A549 (cell line): ENCODE results near the gene TMSB4X. TPM values are rescaled to one million over a fixed set of nuclear protein-coding genes. Genes with fewer than 3 reads are reported as not detected.
A peak's percentile ranks its signal among the peaks of the same experiment; 100 is the strongest.

Experiments
- ATAC-seq, 2 experiments: fragments of 200-7000 bp in 1 of 2; fragments of >200 bp in 1 of 2; cut with Nextera tagmentation in 1 of 2; cut with Tn5 transposase in 1 of 2; 3 replicates each; pipeline versions ENCODE4 v1.8.0 to v1.9.1; 2018 to 2020; ENCODE audit warnings: mild to moderate bottlenecking in 1 of 2, moderate library complexity in 1 of 2
- CTCF ChIA-PET: fragments of 300-600 bp; sonication (Branson Sonifier 250); formaldehyde crosslinking; extraction: SDS; loops from one replicate; lab custom pipeline; 2021; ENCODE audit warnings: antibody characterized with exemption, inconsistent platforms; lab: Yijun Ruan, JAX
- POLR2A ChIA-PET: fragments of 350-600 bp; formaldehyde crosslinking; extraction: SDS; loops from one replicate; lab custom pipeline; 2021; ENCODE audit warnings: antibody characterized with exemption, inconsistent platforms; lab: Yijun Ruan, JAX
- DNase-seq, 2 experiments: peaks; one replicate each; pipeline versions ENCODE4 v3.0.0 to v3.0.0-alpha.2; 2011 to 2016; ENCODE audit warnings: low read depth in 1 of 2, low spot score in 1 of 2
- FAIRE-seq: peaks from 2 replicates; lab custom pipeline; 2011; peaks lifted over from hg19 to GRCh38; lab: Jason Lieb, UNC
- H3K27ac ChIP-seq, 2 experiments: fragments of >200 bp; sonication (Bioruptor Twin); formaldehyde crosslinking; 3 replicates each; pipeline ENCODE4 v1.5.1; 2016 to 2017
- H3K4me1 ChIP-seq: fragments of >200 bp; sonication (Bioruptor Twin); formaldehyde crosslinking; 3 replicates; pipeline ENCODE4 v1.6.1; 2016
- H3K4me2 ChIP-seq: fragments of >200 bp; sonication (Bioruptor Twin); formaldehyde crosslinking; 3 replicates; pipeline ENCODE4 v1.6.1; 2016
- H3K4me3 ChIP-seq: fragments of >200 bp; sonication (Bioruptor Twin); formaldehyde crosslinking; 3 replicates; pipeline ENCODE4 v1.5.1; 2016
- H3K9me3 ChIP-seq: fragments of >200 bp; sonication (Bioruptor Twin); formaldehyde crosslinking; 3 replicates; pipeline ENCODE4 v1.6.1; 2016
- ATOH8 ChIP-seq: fragments of 250-450 bp; sonication (Bioruptor Pico); IDR thresholded peaks from 2 replicates; pipeline ENCODE4 v1.5.0; 2020; ENCODE audit warnings: low read depth, mild to moderate bottlenecking, moderate library complexity
- BCL3 ChIP-seq: fragments of >200 bp; sonication (Bioruptor Twin); formaldehyde crosslinking; IDR thresholded peaks from 3 replicates; pipeline ENCODE4 v1.6.1; 2016
- CBX8 ChIP-seq: fragments of 200-600 bp; sonication (generic); IDR thresholded peaks from 2 replicates; pipeline ENCODE4 v1.6.1; 2016
- CHD4 ChIP-seq: fragments of 200-600 bp; sonication (generic); IDR thresholded peaks from 2 replicates; pipeline ENCODE4 v1.6.1; 2016; ENCODE audit warnings: antibody characterized with exemption, mild to moderate bottlenecking, borderline replicate concordance
- EHF ChIP-seq: fragments of 250-450 bp; sonication (Bioruptor Pico); IDR thresholded peaks from 2 replicates; pipeline ENCODE4 v1.5.0; 2020; ENCODE audit warnings: mild to moderate bottlenecking
- ELK1 ChIP-seq: fragments of 150-350 bp; IDR thresholded peaks from 2 replicates; pipeline ENCODE4 v1.6.1; 2014; ENCODE audit warnings: low read depth, mild to moderate bottlenecking, low read length
- FOSL2 ChIP-seq, 2 experiments: fragments of 450-650 bp in 1 of 2; fragments of >200 bp in 1 of 2; sonication (Bioruptor Twin) in 1 of 2; formaldehyde crosslinking; IDR thresholded peaks; 2 replicates each; pipeline versions ENCODE4 v1.5.0 to v1.6.1; 2016 to 2020; ENCODE audit warnings: mild to moderate bottlenecking in 1 of 2, moderate library complexity in 1 of 2
- HOXA7 ChIP-seq: fragments of 250-450 bp; sonication (Bioruptor Pico); IDR thresholded peaks from 2 replicates; pipeline ENCODE4 v1.5.0; 2020; ENCODE audit warnings: mild to moderate bottlenecking, moderate library complexity
- HOXB5 ChIP-seq: fragments of 250-450 bp; sonication (Bioruptor Pico); IDR thresholded peaks from 2 replicates; pipeline ENCODE4 v1.5.0; 2020; ENCODE audit warnings: mild to moderate bottlenecking, moderate library complexity
- MAFK ChIP-seq: fragments of 450-650 bp; IDR thresholded peaks from 2 replicates; pipeline ENCODE4 v1.6.1; 2014; ENCODE audit not compliant: partially characterized antibody
- NFE2L2 ChIP-seq: fragments of 150-350 bp; conservative IDR thresholded peaks from 2 replicates; pipeline ENCODE4 v1.6.1; 2014; ENCODE audit warnings: low read length
- NPAS2 ChIP-seq: fragments of 250-450 bp; sonication (Bioruptor Pico); IDR thresholded peaks from 2 replicates; pipeline ENCODE4 v1.8.0; 2022; ENCODE audit warnings: mild to moderate bottlenecking, moderate library complexity, borderline replicate concordance
- PHF8 ChIP-seq: fragments of 200-600 bp; sonication (generic); IDR thresholded peaks from 2 replicates; pipeline ENCODE4 v1.6.1; 2016; ENCODE audit warnings: low read depth, mild to moderate bottlenecking, antibody characterized with exemption, moderate library complexity, borderline replicate concordance
- RAD21 ChIP-seq, 2 experiments: fragments of >200 bp in 1 of 2; sonication (Bioruptor Twin) in 1 of 2; formaldehyde crosslinking in 1 of 2; IDR thresholded peaks in 1 of 2; conservative IDR thresholded peaks in 1 of 2; 2 replicates in 1 of 2; 3 replicates in 1 of 2; pipeline ENCODE4 v1.6.1; 2012 to 2018; ENCODE audit warnings: inconsistent platforms in 1 of 2
- RFX5 ChIP-seq: fragments of 450-650 bp; IDR thresholded peaks from 2 replicates; pipeline ENCODE4 v1.7.1; 2014; ENCODE audit warnings: antibody characterized with exemption, mild to moderate bottlenecking, moderate library complexity
- RNF2 ChIP-seq: fragments of 200-600 bp; sonication (generic); IDR thresholded peaks from 2 replicates; pipeline ENCODE4 v1.6.1; 2016; ENCODE audit warnings: low read depth, mild to moderate bottlenecking, antibody characterized with exemption, moderate library complexity, borderline replicate concordance
- TFCP2L1 ChIP-seq: fragments of 250-450 bp; sonication (Bioruptor Pico); IDR thresholded peaks from 2 replicates; pipeline ENCODE4 v1.5.0; 2021; ENCODE audit warnings: mild to moderate bottlenecking
- ZNF302 ChIP-seq: fragments of 250-450 bp; sonication (Bioruptor Pico); IDR thresholded peaks from 2 replicates; pipeline ENCODE4 v1.9.0; 2021; ENCODE audit warnings: inconsistent platforms, mild to moderate bottlenecking, moderate library complexity
- WGBS: methylation state at CpG from one replicate; pipeline ENCODE4 v1.1.6; 2017; ENCODE audit errors: missing lambda C conversion rate; 5-methylcytosine and 5-hydroxymethylcytosine counted together
- polyA plus RNA-seq, 4 experiments: library from polyadenylated mRNA; depleted of rRNA in 3 of 4; stranded (reverse); fragments of >200 nt; fragmentation: RNase III in 1 of 4; extraction: RNeasy Plus Mini Kit Qiagen cat#74134 plus additional on column Dnase treatment in 1 of 4; gene quantifications; 2 replicates in 3 of 4; 3 replicates in 1 of 4; pipeline ENCODE4 v1.2.3, GENCODE V29; 2011 to 2017
- TF ChIP-seq, protein P1 (sequence below): fragments of >200 bp; sonication (Bioruptor Twin); formaldehyde crosslinking; IDR thresholded peaks from 3 replicates; pipeline ENCODE4 v1.5.1; 2016
- TF ChIP-seq, protein P2 (sequence below): IDR thresholded peaks from 2 replicates; pipeline ENCODE4 v1.6.1; 2012

Gene TMSB4X
- polyA plus RNA-seq, 2 of the 4 experiments (the other 2 are of a cell fraction) = 3,130 to 7,447 TPM

GRCh38 chrX:12973561-12974304, 1.2 kb upstream of the TMSB4X start:
- Histone ChIP-seq H3K4me3 (0 out of 3 replicates have a peak overlapping the region, but pooled peaks have one; percentile 94), H3K9me3 (no peaks in the 10 kb centered on the region), H3K4me2 (peak overlapping the region; percentile 76), H3K27ac (peak overlapping the region; percentile 97 to 99), H3K4me1 (peaks cover 24% of the 10 kb centered on the region)
- ATAC-seq (no peak), DNase-seq (no peak), FAIRE-seq (no peak)
- ChIA-PET CTCF (interaction anchor here (0.9 to 1.8 kb wide), 5 partner anchors 15 to 514 kb away, joined by 3 to 7 read pairs (median 5); no protein-coding TSS in a partner anchor), POLR2A (interaction anchor here (0.7 to 2.9 kb wide), 6 partner anchors 20 to 516 kb away, joined by 4 to 12 read pairs (median 6); no protein-coding TSS in a partner anchor)
- 82% methylated on average over 19 of the region's 19 CpGs for WGBS
- TF ChIP-seq PHF8 = no peak
- TF ChIP-seq RAD21 (conservative IDR thresholded peaks at IDR 0.05 in 1 of 2, IDR thresholded peaks at IDR 0.05 in 1 of 2) = no peak
- TF ChIP-seq CHD4 = no peak
- no peak for TF ChIP-seq HOXB5 (CRISPR knock-in tag)
- no peak for TF ChIP-seq ATOH8 (CRISPR knock-in tag)
- TF ChIP-seq RFX5 = no peak
- TF ChIP-seq BCL3 = no peak
- TF ChIP-seq, protein P1, sequence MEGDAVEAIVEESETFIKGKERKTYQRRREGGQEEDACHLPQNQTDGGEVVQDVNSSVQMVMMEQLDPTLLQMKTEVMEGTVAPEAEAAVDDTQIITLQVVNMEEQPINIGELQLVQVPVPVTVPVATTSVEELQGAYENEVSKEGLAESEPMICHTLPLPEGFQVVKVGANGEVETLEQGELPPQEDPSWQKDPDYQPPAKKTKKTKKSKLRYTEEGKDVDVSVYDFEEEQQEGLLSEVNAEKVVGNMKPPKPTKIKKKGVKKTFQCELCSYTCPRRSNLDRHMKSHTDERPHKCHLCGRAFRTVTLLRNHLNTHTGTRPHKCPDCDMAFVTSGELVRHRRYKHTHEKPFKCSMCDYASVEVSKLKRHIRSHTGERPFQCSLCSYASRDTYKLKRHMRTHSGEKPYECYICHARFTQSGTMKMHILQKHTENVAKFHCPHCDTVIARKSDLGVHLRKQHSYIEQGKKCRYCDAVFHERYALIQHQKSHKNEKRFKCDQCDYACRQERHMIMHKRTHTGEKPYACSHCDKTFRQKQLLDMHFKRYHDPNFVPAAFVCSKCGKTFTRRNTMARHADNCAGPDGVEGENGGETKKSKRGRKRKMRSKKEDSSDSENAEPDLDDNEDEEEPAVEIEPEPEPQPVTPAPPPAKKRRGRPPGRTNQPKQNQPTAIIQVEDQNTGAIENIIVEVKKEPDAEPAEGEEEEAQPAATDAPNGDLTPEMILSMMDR = no peak
- TF ChIP-seq RNF2 = no peak
- no peak for TF ChIP-seq ZNF302
- no peak for TF ChIP-seq NFE2L2
- TF ChIP-seq TFCP2L1 (CRISPR knock-in tag) = no peak
- TF ChIP-seq CBX8 = no peak
- no peak for TF ChIP-seq EHF (CRISPR knock-in tag)
- no peak for TF ChIP-seq HOXA7 (CRISPR knock-in tag)

GRCh38 chrX:12974305-12974795, 560 bp upstream of the TMSB4X start:
- Histone ChIP-seq H3K4me1 (peaks cover 30% of the 10 kb centered on the region), H3K27ac (peak overlapping the region; percentile 97 to 99), H3K4me3 (peak overlapping the region; percentile 94), H3K9me3 (no peaks in the 10 kb centered on the region), H3K4me2 (peak overlapping the region; percentile 76)
- DNase-seq (peak; percentile 60 to 84), ATAC-seq (peak; percentile 52 to 64), FAIRE-seq (no peak)
- 2% methylated on average over 8 of the region's 13 CpGs for WGBS
- TF ChIP-seq ELK1 (no peak), NPAS2 (no peak), FOSL2 (IDR thresholded peaks at IDR 0.05) (no peak), FOSL2 (CRISPR knock-in tag; IDR thresholded peaks at IDR 0.05) (peak; percentile 27), MAFK (peak; percentile 89)
- TF ChIP-seq, protein P2, sequence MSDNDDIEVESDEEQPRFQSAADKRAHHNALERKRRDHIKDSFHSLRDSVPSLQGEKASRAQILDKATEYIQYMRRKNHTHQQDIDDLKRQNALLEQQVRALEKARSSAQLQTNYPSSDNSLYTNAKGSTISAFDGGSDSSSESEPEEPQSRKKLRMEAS = peak; percentile 13; the same call in 1 of the 2 replicates
- POLR2A ChIA-PET = interaction anchor here (0.7 to 2.9 kb wide), 18 partner anchors 10 to 516 kb away, joined by 3 to 18 read pairs (median 5); no protein-coding TSS in a partner anchor
- CTCF ChIA-PET = interaction anchor here (0.9 to 1.8 kb wide), 6 partner anchors 15 to 514 kb away, joined by 3 to 7 read pairs (median 5); no protein-coding TSS in a partner anchor
